Fibroblast of lung (primary cell): ENCODE measurements around the gene FOXA3.

Experiments used
- EZH2 ChIP-seq: IDR thresholded peaks from 2 replicates; pipeline ENCODE4 v1.5.1; 2012; ENCODE audit warnings: low read length, control low read depth, mild to moderate bottlenecking; ENCODE audit errors: missing control alignments
- TF ChIP-seq, protein P1 (sequence below), 2 donors: IDR thresholded peaks in 1 of 2; conservative IDR thresholded peaks in 1 of 2; 1 replicate in 1 of 2; 2 replicates in 1 of 2; pipeline ENCODE4 v1.5.1; 2011 to 2012; ENCODE audit warnings: low read length in 2 of 2, control low read depth in 1 of 2, inconsistent platforms in 1 of 2, low read depth in 1 of 2, mild to moderate bottlenecking in 1 of 2

DNA sequence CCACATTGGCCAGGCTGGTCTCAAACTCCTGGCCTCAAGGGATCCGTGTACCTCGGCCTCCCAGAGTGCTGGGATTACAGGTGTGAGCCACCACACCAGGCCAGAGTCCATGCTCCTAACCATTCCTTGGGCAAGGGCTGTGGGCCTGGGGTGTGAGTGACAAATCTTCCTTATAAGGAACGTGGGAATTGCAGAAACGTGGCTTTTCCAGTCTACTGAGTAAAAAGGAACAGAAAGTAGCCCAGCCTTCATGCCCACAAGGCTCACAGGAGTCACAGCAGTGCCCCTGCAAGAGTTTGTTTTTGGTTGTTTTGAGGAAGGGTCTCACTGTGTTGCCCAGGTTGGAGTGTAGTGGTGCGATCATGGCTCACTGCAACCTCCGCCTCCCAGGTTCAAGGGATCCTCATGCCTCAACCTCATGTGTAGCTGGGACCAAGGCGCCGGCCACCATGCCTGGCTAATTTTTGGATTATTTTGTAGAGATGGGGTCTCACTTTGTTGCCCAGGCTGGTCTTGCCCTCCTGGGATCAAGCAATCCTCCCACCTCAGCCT, 33.2 kb downstream of the FOXA3 start:
- TF ChIP-seq, protein P1, sequence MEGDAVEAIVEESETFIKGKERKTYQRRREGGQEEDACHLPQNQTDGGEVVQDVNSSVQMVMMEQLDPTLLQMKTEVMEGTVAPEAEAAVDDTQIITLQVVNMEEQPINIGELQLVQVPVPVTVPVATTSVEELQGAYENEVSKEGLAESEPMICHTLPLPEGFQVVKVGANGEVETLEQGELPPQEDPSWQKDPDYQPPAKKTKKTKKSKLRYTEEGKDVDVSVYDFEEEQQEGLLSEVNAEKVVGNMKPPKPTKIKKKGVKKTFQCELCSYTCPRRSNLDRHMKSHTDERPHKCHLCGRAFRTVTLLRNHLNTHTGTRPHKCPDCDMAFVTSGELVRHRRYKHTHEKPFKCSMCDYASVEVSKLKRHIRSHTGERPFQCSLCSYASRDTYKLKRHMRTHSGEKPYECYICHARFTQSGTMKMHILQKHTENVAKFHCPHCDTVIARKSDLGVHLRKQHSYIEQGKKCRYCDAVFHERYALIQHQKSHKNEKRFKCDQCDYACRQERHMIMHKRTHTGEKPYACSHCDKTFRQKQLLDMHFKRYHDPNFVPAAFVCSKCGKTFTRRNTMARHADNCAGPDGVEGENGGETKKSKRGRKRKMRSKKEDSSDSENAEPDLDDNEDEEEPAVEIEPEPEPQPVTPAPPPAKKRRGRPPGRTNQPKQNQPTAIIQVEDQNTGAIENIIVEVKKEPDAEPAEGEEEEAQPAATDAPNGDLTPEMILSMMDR (conservative IDR thresholded peaks at IDR 0.05 in 1 of 2, IDR thresholded peaks at IDR 0.05 in 1 of 2; ENCODE audit: low read depth in 1 of 2, low read length in 2 of 2) = no peak
- no peak for TF ChIP-seq EZH2
